ENCODE data around the gene NTRK1. TPM values are rescaled to one million over a fixed set of nuclear protein-coding genes. Genes with fewer than 3 reads are reported as not detected.

The NTRK1 gene
- total RNA-seq, 1 experiment from 2014 or later, result 0.89 TPM

- no TSS peak for BruUV-seq (replicated peaks)
These were observed 23.3 kb downstream of the NTRK1 start for GRCh38 chr1:156883919-156884318.

More at GRCh38 chr1:156883919-156884318, 23.3 kb downstream of the NTRK1 start:
- POLR2A ChIA-PET, result no interaction called here
- no peaks in the 10 kb centered on the region for H3K27me3 ChIP-seq (ENCODE audit: insufficient read depth, low read length)
- CTCF ChIA-PET, result no interaction called here
- no peak overlapping the region for H3K27ac ChIP-seq (ENCODE audit: low read depth, low read length)
- no peak overlapping the region for H3K4me3 ChIP-seq (replicated peaks in 1 of 2; ENCODE audit: low read depth in 1 of 2, low read length in 2 of 2)
- H3K4me2 ChIP-seq (ENCODE audit: low read length), result no peak overlapping the region
- intact Hi-C loops (cut with micrococcal nuclease), result no loop called here
- H3K9me3 ChIP-seq (ENCODE audit: control insufficient read depth in 1 of 2, insufficient read depth in 1 of 2, low read depth in 1 of 2, low read length in 2 of 2), result no peaks in the 10 kb centered on the region
- H3K4me1 ChIP-seq (ENCODE audit: control insufficient read depth in 1 of 2, insufficient read depth in 2 of 2, low read length in 2 of 2), result peaks cover 0 to 7% of the 10 kb centered on the region in 2 experiments; a peak in 1 of 4 replicates
- no peaks in the 10 kb centered on the region for H3K36me3 ChIP-seq (ENCODE audit: control insufficient read depth in 1 of 2, insufficient read depth in 2 of 2, low read length in 2 of 2)
- no peaks in the 10 kb centered on the region for H3K9me2 ChIP-seq (ENCODE audit: insufficient read depth)
- H3K79me2 ChIP-seq (ENCODE audit: insufficient read depth, low read length), result no peaks in the 10 kb centered on the region
- no peak overlapping the region for H2AFZ ChIP-seq (ENCODE audit: low read depth, low read length, poor library complexity, severe bottlenecking)
- DNase-seq (ENCODE audit: low read depth, low spot score) (no peak), ATAC-seq (no peak)
- H4K20me1 ChIP-seq (ENCODE audit: insufficient read depth), result no peaks in the 10 kb centered on the region
- no peak overlapping the region for H3K9ac ChIP-seq (ENCODE audit: low read length)
- RAD21 ChIA-PET (ENCODE audit: low non-redundant PET in 1 of 2, low total read pairs in 2 of 2, uncharacterized antibody in 2 of 2, unreplicated experiment in 2 of 2), result no interaction called here
- TF ChIP-seq ZNF274 (IDR thresholded peaks at IDR 0.05; ENCODE audit: low read depth, low read length) (no peak), POLR2A (IDR thresholded peaks at IDR 0.05; ENCODE audit: borderline replicate concordance, extremely low read depth, insufficient read depth, insufficient read length) (no peak), ZFX (IDR thresholded peaks at IDR 0.05) (no peak), YY1 (IDR thresholded peaks at IDR 0.05; ENCODE audit: extremely low read depth, insufficient replicate concordance, low read depth, low read length) (no peak), CEBPB (IDR thresholded peaks at IDR 0.05; ENCODE audit: low read depth) (no peak), RAD21 (IDR thresholded peaks at IDR 0.05; ENCODE audit: low read depth) (no peak), EGR1 (IDR thresholded peaks at IDR 0.05; ENCODE audit: low read depth) (no peak), ELF1 (IDR thresholded peaks at IDR 0.05; ENCODE audit: borderline replicate concordance, low read depth) (no peak), TCF7L2 (IDR thresholded peaks at IDR 0.05; ENCODE audit: borderline replicate concordance, extremely low read depth, insufficient read depth, insufficient read length) (no peak), REST (IDR thresholded peaks at IDR 0.05; ENCODE audit: low read depth) (no peak), EZH2phosphoT487 (IDR thresholded peaks at IDR 0.05; ENCODE audit: borderline replicate concordance) (no peak), CTCF (IDR thresholded peaks at IDR 0.05 in 2 of 3, conservative IDR thresholded peaks at IDR 0.05 in 1 of 3; ENCODE audit: borderline replicate concordance in 1 of 3, insufficient read depth in 1 of 3, low read depth in 2 of 3, low read length in 2 of 3) (no peak)

Measured in HCT116 (cell line).